Neural cell (in vitro differentiated cells): ENCODE data around the gene THEM4. TPM values are rescaled to one million over a fixed set of nuclear protein-coding genes. Genes with fewer than 3 reads are reported as not detected.

ENCODE experiments used
- H2AFZ ChIP-seq: fragments of 200-600, 300-800 bp; sonication (generic), shearing (Covaris generic); 2 replicates; pipeline ENCODE4 v1.6.0; 2014; ENCODE audit warnings: low read depth, mild to moderate bottlenecking, antibody characterized with exemption, low read length, moderate library complexity
- H3F3A ChIP-seq: fragments of 200-600 bp; shearing (Covaris generic); 2 replicates; pipeline ENCODE4 v1.6.1; 2016; ENCODE audit warnings: mild to moderate bottlenecking, moderate library complexity, mixed read lengths, antibody characterized with exemption, low read length; ENCODE audit not compliant: insufficient read depth, poor library complexity, severe bottlenecking
- H3K27ac ChIP-seq: fragments of 200-600, 300-800 bp; sonication (generic), shearing (Covaris generic); 2 replicates; pipeline ENCODE4 v1.5.1; 2014; ENCODE audit warnings: mild to moderate bottlenecking, low read length, moderate library complexity
- H3K27me3 ChIP-seq: fragments of 300-800, 200-600 bp; sonication (generic), shearing (Covaris generic); 2 replicates; pipeline ENCODE4 v1.6.0; 2014; ENCODE audit warnings: mild to moderate bottlenecking, low read depth, low read length, moderate library complexity; ENCODE audit not compliant: insufficient read depth
- H3K36me3 ChIP-seq: fragments of 300-800, 200-600 bp; sonication (generic), shearing (Covaris generic); 2 replicates; pipeline ENCODE4 v1.5.1; 2014; ENCODE audit warnings: mild to moderate bottlenecking, antibody characterized with exemption, low read length, moderate library complexity; ENCODE audit not compliant: insufficient read depth
- H3K4me2 ChIP-seq: fragments of 300-800, 200-600 bp; sonication (generic), shearing (Covaris generic); 2 replicates; pipeline ENCODE4 v1.6.0; 2014; ENCODE audit warnings: mild to moderate bottlenecking, low read length
- H3K4me3 ChIP-seq: fragments of 300-800, 200-600 bp; sonication (generic), shearing (Covaris generic); 2 replicates; pipeline ENCODE4 v1.5.1; 2014; ENCODE audit warnings: mild to moderate bottlenecking, low read length, moderate library complexity
- H3K79me2 ChIP-seq: fragments of 200-600 bp; shearing (Covaris generic); replicated peaks from 2 replicates; pipeline ENCODE4 v1.6.0; 2014; ENCODE audit warnings: mild to moderate bottlenecking, low read length, moderate library complexity; ENCODE audit not compliant: insufficient read depth
- H3K9ac ChIP-seq: fragments of 300-800, 200-600 bp; sonication (generic), shearing (Covaris generic); 2 replicates; pipeline ENCODE4 v1.6.1; 2016; ENCODE audit warnings: mild to moderate bottlenecking, low read length, mixed read lengths
- H3K9me2 ChIP-seq: fragments of 200-600 bp; shearing (Covaris generic); 2 replicates; pipeline ENCODE4 v1.6.1; 2016; ENCODE audit warnings: mild to moderate bottlenecking, low read length, mixed read lengths; ENCODE audit not compliant: insufficient read depth
- H3K9me3 ChIP-seq: fragments of 200-600, 300-800 bp; sonication (generic), shearing (Covaris generic); 2 replicates; pipeline ENCODE4 v1.6.1; 2016; ENCODE audit warnings: mild to moderate bottlenecking, mixed run types, low read length, moderate library complexity, mixed read lengths
- H4K20me1 ChIP-seq: fragments of 200-600 bp; shearing (Covaris generic); 2 replicates; pipeline ENCODE4 v1.6.1; 2016; ENCODE audit warnings: mild to moderate bottlenecking, mixed run types; ENCODE audit not compliant: insufficient read depth
- CTCF ChIP-seq: fragments of 450-650 bp; IDR thresholded peaks from 2 replicates; pipeline ENCODE4 v1.5.1; 2014; ENCODE audit warnings: antibody characterized with exemption, mild to moderate bottlenecking, moderate library complexity; ENCODE audit not compliant: poor library complexity, severe bottlenecking
- EP300 ChIP-seq: fragments of 450-650 bp; conservative IDR thresholded peaks from 2 replicates; pipeline ENCODE4 v1.6.1; 2014; ENCODE audit warnings: antibody characterized with exemption, mild to moderate bottlenecking, moderate library complexity; ENCODE audit not compliant: poor library complexity, severe bottlenecking
- EZH2 ChIP-seq: fragments of 200-600, 300-800 bp; shearing (Covaris generic), sonication (generic); IDR thresholded peaks from 2 replicates; pipeline ENCODE4 v1.6.1; 2014; ENCODE audit warnings: antibody characterized with exemption, low read length, borderline replicate concordance, mild to moderate bottlenecking; ENCODE audit not compliant: insufficient read depth, poor library complexity, severe bottlenecking
- MXI1 ChIP-seq: fragments of 450-650 bp; conservative IDR thresholded peaks from 2 replicates; pipeline ENCODE4 v1.6.1; 2014; ENCODE audit warnings: antibody characterized with exemption, mild to moderate bottlenecking; ENCODE audit not compliant: poor library complexity, severe bottlenecking
- POLR2AphosphoS5 ChIP-seq: IDR thresholded peaks from 2 replicates; pipeline ENCODE4 v1.6.1; 2012
- RAD21 ChIP-seq: fragments of 450-650 bp; conservative IDR thresholded peaks from 2 replicates; pipeline ENCODE4 v1.6.1; 2014; ENCODE audit warnings: antibody characterized with exemption, mild to moderate bottlenecking, moderate library complexity
- SMC3 ChIP-seq: fragments of 450-650 bp; conservative IDR thresholded peaks from 2 replicates; pipeline ENCODE4 v1.6.1; 2014; ENCODE audit warnings: antibody characterized with exemption, mild to moderate bottlenecking, moderate library complexity; ENCODE audit not compliant: poor library complexity
- TAF1 ChIP-seq: IDR thresholded peaks from 2 replicates; pipeline ENCODE4 v1.6.1; 2012; ENCODE audit warnings: low read depth
- polyA plus RNA-seq: library from polyadenylated mRNA; depleted of rRNA; stranded (reverse); fragments of >200 nt; gene quantifications from 2 replicates; pipeline ENCODE4 v1.2.3, GENCODE V29; 2014
- TF ChIP-seq, protein P1 (sequence below): IDR thresholded peaks from 2 replicates; pipeline ENCODE4 v1.6.1; 2012; ENCODE audit warnings: borderline replicate concordance

The THEM4 gene
- polyA plus RNA-seq, 1 donor from 2014 or later: 11.3 TPM

DNA sequence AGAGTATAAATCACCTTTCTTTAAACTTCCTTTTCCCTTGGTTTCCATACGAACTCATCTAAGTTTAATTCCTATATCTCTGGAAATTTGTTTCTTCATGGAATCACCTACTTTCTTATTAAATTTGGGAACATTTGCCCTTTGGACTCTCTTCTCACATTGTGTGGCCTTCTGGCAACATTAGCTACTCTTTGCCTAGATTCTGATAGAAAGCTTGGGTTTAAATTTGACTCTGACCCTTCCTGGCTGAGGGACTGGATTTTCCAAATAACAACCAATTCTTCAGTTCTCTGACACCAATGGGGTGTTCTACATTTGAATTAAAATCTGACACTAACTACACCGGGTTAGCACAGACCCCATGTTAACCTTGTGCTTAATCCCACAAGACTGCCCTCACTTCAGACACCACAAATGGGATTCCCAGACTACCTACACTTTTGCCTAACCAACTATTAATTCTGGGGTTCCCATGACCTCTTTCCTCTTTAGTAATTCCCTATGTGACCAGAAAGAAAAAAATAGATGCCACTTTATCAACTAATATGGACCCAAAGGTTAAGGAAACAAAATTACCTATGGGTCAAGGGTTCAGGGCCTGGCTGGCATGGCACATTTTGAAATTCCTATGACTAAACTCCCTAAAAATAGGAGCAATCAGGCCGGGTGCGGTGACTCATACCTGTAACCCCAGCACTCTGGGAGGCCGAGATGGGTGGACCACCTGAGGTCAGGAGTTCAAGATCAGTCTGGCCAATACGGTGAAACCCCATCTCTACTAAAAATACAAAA, 9.7 kb upstream of the THEM4 start:
- Histone ChIP-seq H3K9me2 (no peaks in the 10 kb centered on the region), H4K20me1 (no peaks in the 10 kb centered on the region), H3K9me3 (no peaks in the 10 kb centered on the region), H3K4me2 (no peak overlapping the region), H2AFZ (no peak overlapping the region), H3K27ac (no peak overlapping the region), H3K27me3 (no peaks in the 10 kb centered on the region), H3K4me3 (no peak overlapping the region), H3K79me2 (no peaks in the 10 kb centered on the region), H3K9ac (no peak overlapping the region), H3F3A (no peaks in the 10 kb centered on the region), H3K36me3 (no peaks in the 10 kb centered on the region)
- TF ChIP-seq MXI1 (no peak), EZH2 (no peak), POLR2AphosphoS5 (no peak), SMC3 (no peak)
- TF ChIP-seq, protein P1, sequence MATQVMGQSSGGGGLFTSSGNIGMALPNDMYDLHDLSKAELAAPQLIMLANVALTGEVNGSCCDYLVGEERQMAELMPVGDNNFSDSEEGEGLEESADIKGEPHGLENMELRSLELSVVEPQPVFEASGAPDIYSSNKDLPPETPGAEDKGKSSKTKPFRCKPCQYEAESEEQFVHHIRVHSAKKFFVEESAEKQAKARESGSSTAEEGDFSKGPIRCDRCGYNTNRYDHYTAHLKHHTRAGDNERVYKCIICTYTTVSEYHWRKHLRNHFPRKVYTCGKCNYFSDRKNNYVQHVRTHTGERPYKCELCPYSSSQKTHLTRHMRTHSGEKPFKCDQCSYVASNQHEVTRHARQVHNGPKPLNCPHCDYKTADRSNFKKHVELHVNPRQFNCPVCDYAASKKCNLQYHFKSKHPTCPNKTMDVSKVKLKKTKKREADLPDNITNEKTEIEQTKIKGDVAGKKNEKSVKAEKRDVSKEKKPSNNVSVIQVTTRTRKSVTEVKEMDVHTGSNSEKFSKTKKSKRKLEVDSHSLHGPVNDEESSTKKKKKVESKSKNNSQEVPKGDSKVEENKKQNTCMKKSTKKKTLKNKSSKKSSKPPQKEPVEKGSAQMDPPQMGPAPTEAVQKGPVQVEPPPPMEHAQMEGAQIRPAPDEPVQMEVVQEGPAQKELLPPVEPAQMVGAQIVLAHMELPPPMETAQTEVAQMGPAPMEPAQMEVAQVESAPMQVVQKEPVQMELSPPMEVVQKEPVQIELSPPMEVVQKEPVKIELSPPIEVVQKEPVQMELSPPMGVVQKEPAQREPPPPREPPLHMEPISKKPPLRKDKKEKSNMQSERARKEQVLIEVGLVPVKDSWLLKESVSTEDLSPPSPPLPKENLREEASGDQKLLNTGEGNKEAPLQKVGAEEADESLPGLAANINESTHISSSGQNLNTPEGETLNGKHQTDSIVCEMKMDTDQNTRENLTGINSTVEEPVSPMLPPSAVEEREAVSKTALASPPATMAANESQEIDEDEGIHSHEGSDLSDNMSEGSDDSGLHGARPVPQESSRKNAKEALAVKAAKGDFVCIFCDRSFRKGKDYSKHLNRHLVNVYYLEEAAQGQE: no peak

DNA sequence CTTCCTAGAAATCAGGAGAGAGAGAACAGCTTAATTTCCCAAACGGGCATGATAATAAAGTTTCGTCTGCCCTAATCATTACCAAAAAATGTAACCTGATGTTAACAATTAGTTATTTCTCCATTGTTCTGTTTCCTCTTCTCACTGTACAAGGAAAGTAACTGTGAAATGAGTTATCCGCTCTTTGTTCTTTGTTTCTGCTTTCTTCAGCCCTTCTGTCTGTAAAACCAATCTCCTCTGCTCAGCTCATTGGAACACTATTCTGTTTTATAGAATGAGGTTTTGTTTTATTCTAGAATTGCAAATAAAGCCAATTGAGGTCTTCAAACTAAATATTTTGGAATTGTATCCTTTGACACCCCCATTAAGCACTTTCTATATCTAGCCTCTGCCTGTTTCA, 8.8 kb upstream of the THEM4 start:
- no peak overlapping the region for H3K27ac ChIP-seq

More for the DNA sequence above, 8.8 kb upstream of the THEM4 start:
- no peaks in the 10 kb centered on the region for H3K36me3 ChIP-seq
- no peaks in the 10 kb centered on the region for H3K27me3 ChIP-seq
- no peak overlapping the region for H2AFZ ChIP-seq
- no peaks in the 10 kb centered on the region for H4K20me1 ChIP-seq
- H3K9ac ChIP-seq: no peak overlapping the region
- H3K9me3 ChIP-seq: no peaks in the 10 kb centered on the region
- no peaks in the 10 kb centered on the region for H3F3A ChIP-seq
- no peak for TF ChIP-seq RAD21
- TF ChIP-seq TAF1: no peak
- TF ChIP-seq CTCF: no peak
- TF ChIP-seq EP300: no peak
- TF ChIP-seq MXI1: no peak
- TF ChIP-seq, protein P1: no peak
- TF ChIP-seq SMC3: no peak
- no peak for TF ChIP-seq EZH2
- TF ChIP-seq POLR2AphosphoS5: no peak
- no peaks in the 10 kb centered on the region for H3K79me2 ChIP-seq
- H3K9me2 ChIP-seq: no peaks in the 10 kb centered on the region
- no peak overlapping the region for H3K4me2 ChIP-seq
- no peak overlapping the region for H3K4me3 ChIP-seq
